ENCODE measurements around the gene HSH2D.

HSH2D gene

GRCh38 chr19:16193466-16193865, 50.0 kb downstream of the HSH2D start:
- no peak for DNase-seq (ENCODE audit: low read depth in 2 of 2)

GRCh38 chr19:16197188-16197621, 53.7 kb downstream of the HSH2D start:
- peak; percentile 67 to 71 for DNase-seq (ENCODE audit: low read depth in 2 of 2)

GRCh38 chr19:16197622-16198369, 54.3 kb downstream of the HSH2D start, which contains the start of gene AP1M1:
AP1M1 (plus strand) TSS chr19:16197911; CDS start chr19:16198027, 116 bp downstream.
- peak; percentile 89 to 90 for DNase-seq (ENCODE audit: low read depth in 2 of 2)

GRCh38 chr19:16198370-16198651, 54.8 kb downstream of the HSH2D start:
- no peak for DNase-seq (ENCODE audit: low read depth in 2 of 2)

- no peak for DNase-seq (ENCODE audit: low read depth in 2 of 2)
Observed at GRCh38 chr19:16199275-16199932, 55.9 kb downstream of the HSH2D start.

- no peak for DNase-seq (ENCODE audit: low read depth in 2 of 2)
Observed at GRCh38 chr19:16200038-16201010, 56.8 kb downstream of the HSH2D start.

GRCh38 chr19:16201011-16201391, 57.5 kb downstream of the HSH2D start:
- DNase-seq (ENCODE audit: low read depth in 2 of 2), result no peak

GRCh38 chr19:16202320-16203255, 59.1 kb downstream of the HSH2D start:
- no peak for DNase-seq (ENCODE audit: low read depth in 2 of 2)

GRCh38 chr19:16203256-16204004, 59.9 kb downstream of the HSH2D start:
- no peak for DNase-seq (ENCODE audit: low read depth in 2 of 2)

GRCh38 chr19:16204005-16204294, 60.5 kb downstream of the HSH2D start:
- no peak for DNase-seq (ENCODE audit: low read depth in 2 of 2)

GRCh38 chr19:16205205-16206045, 61.9 kb downstream of the HSH2D start:
- DNase-seq (ENCODE audit: low read depth in 2 of 2), result no peak

GRCh38 chr19:16206046-16206605, 62.6 kb downstream of the HSH2D start:
- no peak for DNase-seq (ENCODE audit: low read depth in 2 of 2)

GRCh38 chr19:16206637-16207036, 63.2 kb downstream of the HSH2D start:
- DNase-seq (ENCODE audit: low read depth in 2 of 2), result no peak

- no peak for DNase-seq (ENCODE audit: low read depth in 2 of 2)
Observed at GRCh38 chr19:16207063-16207462, 63.6 kb downstream of the HSH2D start.

GRCh38 chr19:16207490-16208025, 64.1 kb downstream of the HSH2D start:
- DNase-seq (ENCODE audit: low read depth in 2 of 2), result no peak

Measured in fibroblast of skin of left biceps (primary cell).